GM21447 (cell line): ENCODE results near the gene CDH13.

Experiments used
- ATAC-seq: cut with Tn5 transposase; IDR thresholded peaks from one replicate; pipeline ENCODE4 v1.9.1; 2021; ENCODE audit not compliant: unreplicated experiment

The CDH13 gene

DNA sequence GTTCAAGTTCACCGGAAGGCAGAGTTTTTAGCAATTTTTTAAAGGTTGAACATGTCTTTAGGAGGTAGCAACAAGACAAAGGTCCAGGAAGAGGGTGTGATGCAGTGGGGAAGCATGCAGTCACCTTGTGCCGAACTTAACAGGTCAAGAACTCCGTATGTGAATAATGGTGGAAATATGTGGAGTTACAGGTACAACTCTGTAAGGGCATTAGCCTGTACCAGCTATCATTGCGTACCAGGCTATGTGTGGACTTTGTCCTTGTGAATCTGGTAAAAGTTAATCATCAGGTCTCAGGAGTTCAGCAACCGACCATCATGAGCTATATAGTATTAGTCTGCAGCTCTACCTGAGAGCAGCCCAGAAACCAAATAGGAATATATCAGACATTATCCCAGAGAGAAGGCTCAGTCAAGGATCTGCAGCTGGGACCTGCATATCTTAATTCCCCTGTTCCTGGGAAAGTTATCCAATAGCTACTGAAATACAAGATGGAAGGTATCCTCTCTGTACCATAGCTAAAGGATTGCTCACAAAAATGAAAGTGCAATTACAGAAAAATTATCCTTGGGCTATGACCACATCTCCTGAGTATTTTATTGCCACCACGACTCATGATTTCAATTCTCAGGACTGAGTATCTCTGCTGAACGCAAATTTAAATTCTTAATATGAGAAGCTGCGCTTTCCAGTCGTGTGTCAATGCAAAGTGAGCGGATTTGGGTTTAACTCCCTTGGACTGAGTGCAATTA lies 469.3 kb downstream of the CDH13 start:
- ATAC-seq, result no peak

DNA sequence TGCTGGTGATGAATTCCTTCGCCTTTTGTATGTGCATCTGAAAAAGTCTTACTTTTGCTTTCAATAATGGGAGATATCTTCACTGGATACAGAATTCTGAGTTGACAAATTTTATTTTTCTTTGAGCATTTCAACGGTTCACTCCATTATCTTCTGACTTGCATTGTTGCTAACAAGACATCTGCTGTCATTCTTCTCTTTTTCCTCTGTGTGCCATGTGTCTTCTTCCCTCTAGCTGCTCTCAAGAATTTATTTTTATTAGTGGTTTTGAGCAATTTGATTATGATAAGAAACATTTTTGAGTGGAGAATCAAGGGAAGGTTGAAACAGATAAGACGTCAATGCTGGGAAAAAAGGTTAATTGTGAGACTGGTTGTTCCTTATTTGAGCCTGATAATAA lies 471.8 kb downstream of the CDH13 start:
- ATAC-seq, result no peak

DNA sequence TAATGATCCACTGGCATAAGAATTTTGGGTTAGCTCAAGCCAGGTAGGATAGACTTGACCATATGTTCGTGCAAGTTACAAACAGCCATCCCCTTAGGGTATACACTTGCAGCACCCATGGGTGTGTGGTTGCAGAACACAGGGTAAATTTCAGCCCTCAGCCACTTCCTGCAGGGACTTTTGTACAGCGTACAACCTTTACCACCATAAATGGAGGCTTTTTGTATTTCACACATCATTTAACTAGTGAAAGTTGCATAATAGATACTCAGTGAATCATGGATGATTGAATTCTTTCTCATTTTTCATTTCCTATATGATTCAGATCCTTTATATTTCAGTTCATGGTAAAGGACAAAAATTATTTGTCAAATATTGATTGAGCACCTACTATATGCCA lies 473.9 kb downstream of the CDH13 start:
- ATAC-seq, result no peak

DNA sequence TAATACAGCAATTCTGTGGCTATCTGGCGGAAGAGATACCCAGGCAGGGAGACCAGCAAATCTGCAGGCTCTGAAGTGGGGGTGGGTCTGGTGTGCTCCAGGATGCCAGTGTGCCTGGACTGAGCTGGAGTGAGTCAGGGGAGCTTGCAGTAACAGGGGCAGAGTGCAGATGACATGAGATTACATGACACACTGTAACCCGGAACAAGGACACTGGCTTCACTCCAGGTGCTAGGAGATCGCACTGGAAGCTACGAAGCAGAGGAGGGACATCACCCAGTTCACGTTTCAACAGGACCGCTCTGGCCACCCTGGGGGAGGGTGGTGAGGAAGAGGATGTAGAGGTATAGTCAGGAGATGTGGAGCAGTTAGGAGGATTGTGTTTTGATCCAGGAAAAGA lies 475.6 kb downstream of the CDH13 start:
- ATAC-seq, result no peak

DNA sequence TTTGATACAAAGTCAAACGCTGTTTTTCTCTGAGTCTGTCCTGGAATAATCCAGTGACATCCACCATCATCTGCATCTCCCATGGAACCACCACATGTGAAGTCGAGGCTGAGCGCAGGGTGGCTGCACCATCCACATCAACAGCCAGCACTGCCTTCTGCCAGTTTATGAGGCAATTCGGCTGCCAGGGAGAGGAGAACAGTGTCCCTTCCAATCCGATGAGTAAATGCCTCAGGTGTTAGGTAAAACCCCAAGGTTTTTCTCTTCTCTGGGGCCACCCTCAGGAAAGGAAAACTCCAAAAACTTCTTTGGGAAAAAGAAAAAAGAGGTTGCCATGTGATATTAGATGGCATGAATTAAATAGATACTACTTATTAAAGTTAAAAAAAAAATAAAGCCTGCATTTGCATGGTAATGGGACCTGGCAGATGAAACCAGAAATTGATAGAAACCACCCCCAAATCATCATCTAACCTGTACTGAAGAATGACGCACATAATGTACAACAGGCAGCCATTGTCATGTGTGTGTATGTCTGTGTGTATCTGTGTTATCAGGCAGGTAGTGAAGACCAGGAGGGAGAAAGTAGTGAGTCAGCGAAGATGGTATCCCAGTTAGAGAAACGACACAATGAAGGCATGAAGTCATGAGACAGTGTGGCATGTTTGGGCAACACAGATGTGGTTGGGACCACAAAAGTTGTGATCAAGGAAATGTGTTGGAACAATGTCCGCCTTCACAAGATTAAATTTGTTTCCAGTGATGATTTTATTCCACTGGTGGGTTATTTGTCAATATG lies 478.7 kb downstream of the CDH13 start:
- ATAC-seq, result no peak

DNA sequence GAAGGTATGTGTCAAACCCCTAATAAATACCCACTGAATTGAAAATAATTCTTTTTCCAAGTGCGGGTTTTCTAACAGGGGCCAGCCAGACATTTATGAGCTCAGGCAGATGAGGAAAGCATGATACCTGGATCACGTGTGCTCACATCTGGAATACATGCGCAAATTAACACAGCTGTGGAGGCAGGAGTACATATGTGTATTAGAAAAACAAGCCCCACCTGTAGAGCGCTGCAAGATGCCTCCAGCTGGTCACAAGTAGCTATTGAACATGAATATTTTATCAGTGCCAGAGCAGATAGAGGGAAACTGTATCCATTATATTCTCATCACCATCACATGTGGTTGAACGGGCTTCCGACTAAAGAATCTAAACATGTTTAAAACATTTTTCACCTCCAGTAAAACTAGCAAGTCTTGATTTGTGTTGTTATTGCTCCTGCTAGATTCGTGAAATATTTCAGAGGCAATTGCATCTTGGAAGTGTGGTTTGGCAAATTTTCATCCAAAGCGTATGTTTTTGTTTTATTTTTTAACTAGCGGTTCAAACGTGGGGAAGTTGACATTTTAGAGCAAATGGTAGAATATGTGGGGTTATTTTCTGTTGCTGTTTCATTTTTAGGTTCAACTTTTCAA lies 482.8 kb downstream of the CDH13 start:
- ATAC-seq, result no peak

DNA sequence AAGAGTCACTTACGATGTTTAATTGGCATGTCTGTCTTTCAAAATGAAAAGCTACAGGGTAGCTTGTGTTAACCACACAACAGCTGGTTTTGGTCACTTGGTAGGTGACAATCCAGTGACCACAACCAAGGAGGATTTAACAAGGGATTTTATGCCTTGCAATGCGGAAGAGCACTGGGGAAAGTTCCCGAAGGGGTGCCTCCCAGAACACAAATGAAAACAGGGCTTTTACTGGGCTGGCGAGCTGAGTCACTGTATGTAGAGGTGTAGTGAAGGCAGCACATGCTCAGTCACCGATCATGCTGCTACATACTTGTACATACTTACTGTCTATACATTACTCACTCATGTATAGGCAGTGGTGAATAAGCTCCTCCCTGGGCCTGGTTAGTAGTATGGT lies 483.5 kb downstream of the CDH13 start:
- ATAC-seq, result no peak

DNA sequence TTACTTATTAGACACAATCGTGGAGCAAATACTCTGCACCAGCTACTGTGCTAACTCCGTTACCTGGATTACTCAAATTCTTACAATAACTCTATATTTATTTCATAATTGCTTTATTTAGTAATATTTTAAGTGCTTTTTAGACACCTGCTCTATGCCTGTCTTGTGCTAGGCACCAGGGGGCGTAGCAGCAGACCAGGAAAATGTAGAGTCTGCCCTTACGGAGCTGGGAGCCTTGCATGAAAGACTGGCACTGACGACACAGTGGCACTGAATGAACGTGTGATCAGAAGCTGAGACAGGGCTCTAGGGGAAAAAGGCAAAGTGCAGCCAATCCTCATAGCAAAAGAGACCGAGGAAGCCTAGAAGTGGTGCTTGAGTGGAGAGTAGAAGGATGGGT lies 486.5 kb downstream of the CDH13 start:
- ATAC-seq, result no peak

DNA sequence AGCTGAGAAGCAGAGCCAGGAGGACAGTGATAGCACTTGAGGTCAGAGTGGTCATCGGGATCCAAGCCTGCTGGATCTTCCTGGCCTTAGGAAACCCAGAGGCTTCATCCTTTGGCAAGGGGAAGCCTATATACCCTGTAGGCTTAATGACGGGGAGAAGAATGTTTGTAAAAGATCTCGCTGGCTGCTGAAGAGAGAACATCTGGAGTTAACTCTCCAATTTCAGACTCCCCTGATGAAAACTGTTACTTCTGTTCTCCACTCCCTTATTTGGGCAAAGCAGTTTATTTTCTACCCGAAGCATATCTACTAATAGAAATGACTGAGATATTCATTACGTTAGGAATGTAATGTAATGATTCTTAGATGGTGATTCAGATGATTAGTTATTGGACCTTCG lies 487.0 kb downstream of the CDH13 start:
- no peak for ATAC-seq

DNA sequence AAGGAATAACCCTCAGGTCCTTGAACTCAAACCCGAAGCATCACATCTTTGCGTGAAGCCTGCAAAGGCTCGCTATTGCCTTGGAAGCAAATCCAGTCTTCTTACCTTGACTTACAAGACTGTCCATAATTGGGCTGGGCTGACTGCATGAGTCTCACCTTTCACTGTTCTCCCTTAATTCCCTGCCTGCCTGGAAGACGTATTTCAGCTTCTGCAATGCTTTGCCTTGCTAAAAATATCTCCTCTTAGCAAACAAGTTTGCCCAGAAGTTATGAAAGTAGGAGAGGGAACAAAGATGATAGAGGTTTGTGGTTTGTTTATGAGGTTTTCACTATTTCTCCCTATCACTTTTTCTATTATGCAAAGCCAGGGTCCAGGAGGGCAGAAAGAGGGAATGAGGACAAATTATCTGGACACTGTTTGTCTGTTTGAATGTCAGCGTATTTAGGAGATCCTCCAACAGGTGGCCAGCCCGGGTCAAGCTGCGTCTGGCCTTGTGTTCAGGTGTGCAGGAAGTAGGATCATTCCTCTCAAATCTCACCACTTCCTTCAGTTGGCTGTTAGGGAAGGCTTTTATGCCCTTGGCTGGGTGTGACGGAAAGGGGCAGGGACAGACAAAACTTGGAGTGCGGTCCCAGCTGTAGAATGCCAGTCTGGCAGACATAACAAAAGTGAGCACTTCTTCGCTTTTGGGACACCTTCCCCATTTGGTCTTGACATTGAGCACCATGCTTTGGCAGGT lies 488.9 kb downstream of the CDH13 start:
- ATAC-seq, result no peak

DNA sequence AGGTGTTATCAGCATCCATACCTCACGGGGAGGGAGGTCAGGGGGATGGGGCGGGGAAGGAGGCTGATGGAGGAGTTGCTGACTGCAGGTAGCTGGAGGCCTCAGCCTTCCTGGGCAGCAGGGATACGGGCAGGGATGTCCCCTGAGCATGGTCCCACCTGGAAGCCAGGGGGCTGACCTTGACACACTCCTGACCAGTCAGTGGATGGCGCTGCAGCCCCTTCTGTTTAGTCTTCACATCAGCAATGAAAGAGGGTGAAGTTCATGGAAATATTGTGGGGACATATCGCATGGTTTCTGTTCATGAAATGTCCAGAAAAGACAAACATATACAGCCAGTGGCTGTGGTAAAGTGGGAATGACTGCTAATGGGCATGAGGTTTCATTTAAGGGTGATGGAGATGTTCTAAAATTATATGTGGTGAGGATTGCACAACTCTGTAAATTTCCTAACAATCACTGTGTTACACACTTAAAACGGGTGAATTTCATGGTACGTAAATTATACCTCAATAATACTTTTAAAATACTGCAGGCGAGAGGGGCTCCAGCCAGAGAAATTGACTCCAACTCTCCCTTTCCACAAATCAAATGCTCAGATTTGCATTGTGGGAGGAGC lies 489.6 kb downstream of the CDH13 start:
- no peak for ATAC-seq

DNA sequence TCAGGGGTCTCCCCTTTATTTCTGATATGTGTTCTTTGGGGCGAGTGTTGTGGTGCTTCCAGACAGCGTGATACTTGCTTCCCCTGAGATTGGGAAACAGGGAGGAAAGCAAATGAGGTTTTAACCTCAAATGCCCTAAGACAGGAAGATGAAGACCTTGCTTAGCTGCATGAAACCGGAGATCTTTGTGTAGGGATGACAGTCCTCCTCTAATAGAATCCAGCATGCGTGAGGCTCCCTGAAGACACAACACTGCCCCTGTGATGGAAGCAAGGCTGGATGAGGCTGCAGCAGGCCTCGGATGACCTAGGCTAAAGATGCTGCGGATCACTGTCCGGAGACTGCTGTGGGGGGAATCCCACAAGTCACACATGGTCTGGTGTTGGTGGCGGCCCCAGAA lies 491.0 kb downstream of the CDH13 start:
- no peak for ATAC-seq

DNA sequence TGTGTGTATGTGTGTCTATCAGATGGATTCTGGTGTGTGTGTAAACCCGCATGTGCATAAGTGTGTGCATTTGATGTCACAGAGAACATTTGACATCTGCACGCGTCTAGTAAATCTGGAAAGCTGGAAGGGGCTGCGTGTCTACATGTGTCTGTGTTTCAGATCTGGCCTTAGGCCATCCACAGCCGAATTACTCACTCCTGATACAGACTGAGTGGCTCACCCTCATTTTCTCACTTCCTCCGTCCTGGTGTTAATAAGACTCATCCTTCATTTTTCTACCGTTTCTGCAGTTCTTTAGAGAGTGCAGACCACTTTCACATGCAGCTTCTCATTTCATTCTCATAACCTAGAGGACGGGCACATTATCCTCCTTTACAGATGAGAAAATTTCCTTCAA lies 491.6 kb downstream of the CDH13 start:
- ATAC-seq, result no peak

DNA sequence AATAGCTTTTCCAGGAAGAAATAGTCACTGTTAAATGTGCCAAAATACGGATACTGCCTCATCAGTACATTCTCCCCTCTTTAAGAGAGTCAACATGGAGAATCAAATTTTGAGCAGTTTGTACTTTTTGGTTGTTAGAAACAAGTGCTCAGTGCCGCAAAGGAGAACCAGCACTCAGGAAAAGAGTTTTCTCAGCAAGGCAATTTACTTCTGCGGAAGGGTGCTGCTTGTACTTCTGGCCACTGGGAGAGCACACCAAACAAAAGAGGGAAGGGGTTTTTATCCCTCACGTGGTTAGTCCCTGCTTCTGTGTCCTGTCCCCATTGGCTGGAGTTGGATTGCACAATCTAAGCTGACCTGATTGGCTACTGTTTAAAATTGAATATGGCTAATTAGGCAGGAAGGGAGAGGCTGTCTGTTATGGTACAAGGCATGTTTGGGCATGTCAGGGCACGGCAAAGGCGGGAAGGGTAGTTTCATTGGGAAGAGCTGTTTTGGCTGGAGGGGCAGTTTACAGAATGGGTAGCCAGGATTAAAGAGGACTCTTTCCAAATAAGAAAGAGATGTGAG lies 499.3 kb downstream of the CDH13 start:
- no peak for ATAC-seq

DNA sequence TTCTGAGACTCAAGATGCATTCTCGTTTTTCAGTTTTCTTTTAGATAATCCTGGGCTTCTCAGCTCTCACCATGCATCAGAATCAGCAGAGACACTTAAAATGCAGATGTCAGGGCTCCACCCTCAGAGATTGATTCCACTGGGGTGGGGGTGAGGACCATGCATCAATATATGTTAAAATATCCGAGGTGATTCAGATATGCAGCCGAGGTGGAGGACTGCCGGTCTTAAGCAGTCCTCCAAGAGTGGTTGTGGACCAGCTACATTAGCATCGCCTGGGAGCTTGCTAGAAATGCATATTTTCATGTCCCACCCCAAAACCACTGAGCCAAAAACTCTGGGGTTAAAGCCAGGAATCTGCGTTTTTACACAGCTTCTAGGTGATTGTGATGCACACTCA lies 501.3 kb downstream of the CDH13 start:
- ATAC-seq, result no peak

DNA sequence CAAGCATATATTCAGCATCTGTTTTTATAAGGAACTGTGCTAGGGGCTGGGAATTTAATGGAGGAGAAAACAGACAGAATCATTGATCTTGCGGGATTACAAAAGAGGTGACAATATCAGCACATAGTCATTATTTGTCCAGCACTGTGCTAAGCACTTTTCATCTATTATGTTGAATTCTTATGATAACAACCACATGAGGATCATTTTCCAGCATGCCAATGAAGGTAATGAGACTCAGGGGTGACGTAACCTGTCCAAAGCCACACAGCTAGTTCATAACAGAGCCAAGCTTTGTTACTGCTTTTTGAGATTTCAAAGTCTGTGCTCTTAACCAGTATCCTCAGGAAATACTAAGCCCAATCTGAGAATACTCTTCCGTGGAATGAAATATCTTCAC lies 503.3 kb downstream of the CDH13 start:
- no peak for ATAC-seq

DNA sequence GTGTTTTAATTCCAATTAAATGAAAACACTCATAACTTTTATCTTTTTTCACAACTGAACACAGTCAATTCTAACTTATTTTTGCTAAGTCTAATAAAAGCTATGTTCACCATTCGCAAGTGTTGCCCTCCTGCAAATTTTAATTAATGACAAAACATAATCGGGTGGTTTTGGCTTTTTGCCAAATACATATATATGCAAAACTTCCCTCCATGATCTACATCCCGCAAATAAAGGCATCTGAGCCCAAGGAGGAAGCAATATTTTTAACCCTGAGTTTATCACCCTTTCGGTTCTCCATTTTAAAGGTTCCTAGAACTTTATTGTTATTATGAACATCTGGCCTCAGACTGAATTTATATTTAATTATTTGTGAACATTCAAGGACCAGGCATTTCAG lies 507.9 kb downstream of the CDH13 start:
- no peak for ATAC-seq

DNA sequence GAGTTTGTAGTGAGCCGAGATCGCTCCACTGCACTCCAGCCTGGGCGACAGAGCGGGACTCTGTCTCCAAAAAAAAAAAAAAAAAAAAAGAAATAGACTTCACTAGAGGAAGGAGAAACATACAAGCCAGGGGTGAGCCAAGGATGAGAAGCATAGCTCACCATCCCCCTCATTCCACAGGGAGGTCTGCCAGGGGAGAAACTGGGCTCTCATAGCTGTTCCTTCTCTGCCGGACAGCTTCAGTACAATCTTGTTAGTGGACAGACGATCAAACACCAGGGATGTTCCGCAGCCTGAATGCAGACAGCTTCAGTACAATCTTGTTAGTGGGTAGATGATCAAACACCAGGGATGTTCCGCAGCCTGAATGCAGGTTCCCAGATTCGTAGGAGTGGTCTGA lies 509.6 kb downstream of the CDH13 start:
- ATAC-seq, result no peak

DNA sequence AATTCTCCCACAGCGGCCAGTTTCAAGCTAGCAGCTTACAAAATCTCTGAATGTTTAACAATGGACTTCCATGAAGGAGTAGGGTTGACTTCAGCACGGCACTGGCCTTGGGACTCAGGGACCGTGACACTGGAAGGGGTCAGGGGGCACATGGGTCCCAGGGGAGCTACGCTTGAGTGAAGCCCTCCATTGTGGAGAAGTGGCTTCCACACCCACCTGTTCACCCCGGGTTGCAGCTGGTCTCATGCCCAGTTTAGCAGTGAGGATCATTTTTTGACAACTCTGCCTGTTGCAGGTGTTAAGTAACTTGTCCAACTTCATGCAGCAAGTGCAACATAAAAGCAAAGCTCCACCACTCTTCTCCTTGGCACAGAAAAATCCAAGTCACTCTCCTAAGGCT lies 510.2 kb downstream of the CDH13 start:
- ATAC-seq, result no peak

DNA sequence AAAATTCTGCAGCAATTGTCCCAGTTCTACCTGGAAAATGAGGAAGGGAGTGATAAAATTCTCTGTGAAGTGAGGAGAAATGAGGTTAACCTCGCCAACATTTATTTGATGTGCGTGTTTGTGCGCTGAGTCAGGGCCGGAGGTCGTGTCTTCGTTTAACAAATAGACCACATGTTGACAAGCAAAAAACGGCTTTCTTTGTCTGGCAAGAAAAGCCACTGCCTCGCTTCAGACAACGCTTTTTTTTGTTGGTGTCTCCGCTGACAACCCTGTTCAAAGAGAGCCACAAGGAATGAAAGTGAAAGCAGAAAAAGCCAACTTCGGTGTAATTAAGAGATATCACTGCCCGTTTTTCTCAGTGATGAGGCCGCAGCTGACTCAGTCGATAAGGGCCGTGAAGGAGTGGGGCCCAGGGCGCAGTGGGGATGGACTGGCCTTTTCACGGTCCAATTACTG lies 510.6 kb downstream of the CDH13 start:
- no peak for ATAC-seq

DNA sequence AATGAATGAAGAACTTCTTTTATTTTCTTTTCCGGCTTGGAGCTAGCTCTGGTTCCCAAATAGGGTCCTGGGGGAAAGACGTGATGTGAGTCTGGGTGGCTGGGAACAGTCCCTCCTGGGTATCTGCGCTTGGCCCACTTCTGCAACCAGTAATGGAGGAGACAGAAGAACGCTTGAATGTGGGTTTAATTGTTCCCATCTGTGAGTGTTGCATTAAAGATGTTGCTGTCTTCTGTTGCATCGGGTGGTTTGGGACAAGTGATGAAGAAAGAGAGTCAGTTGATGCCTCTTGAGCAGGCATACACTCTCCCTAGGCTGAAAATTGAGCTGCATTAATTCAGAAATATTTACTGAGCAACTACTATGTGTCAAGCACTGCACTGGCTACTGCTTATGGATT lies 511.1 kb downstream of the CDH13 start:
- ATAC-seq, result no peak
